HG02623 (cell line): ENCODE data around the gene GRIN1.
A peak's percentile ranks its signal among the peaks of the same experiment; 100 is the strongest.

ENCODE experiments used
- ATAC-seq: cut with Tn5 transposase; IDR thresholded peaks from one replicate; pipeline ENCODE4 v1.9.1; 2021; ENCODE audit warnings: moderate library complexity; ENCODE audit not compliant: unreplicated experiment

GRIN1 gene

DNA sequence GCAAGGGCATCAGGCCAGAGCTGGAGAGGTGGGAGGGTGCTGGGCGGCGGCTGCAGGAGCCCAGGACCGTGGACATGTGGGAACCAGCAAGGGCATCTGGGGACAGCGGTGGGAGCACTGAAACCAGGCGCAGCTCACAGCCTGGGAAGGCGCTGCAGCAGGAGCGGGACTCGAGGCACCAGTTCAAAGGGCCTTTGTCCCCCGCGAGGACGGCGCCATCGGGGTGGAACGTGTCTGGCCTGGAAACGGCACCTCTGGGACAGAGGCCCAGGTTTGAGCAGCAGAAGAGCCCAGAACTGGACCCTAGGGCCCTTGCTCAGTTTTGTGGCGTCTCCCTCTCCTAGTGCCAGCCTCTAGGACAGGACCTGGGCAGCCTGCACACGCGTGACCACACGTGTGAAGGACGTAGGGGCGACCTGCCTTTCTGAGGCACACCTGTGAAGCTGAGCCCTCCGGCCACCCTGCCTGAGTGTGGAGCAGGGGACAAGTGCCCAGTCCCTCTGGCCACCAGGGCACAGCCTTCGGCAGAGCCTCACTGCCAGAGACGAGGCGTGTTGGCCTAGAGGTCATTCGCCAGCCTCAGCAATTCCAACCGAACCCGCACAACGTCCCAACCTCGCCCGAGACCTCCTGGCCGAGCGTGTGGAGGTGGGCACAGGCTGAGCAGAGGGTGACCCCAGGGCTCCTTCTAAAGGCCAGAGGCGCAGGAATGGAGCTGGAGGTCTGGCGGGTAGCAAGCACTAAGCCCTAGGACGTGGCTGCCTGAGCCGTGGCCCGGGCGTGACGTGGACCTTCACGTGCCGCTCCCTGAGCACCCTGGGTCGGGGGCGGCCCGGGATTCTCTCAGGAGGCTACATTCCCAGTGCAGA is 35.1 kb downstream of the GRIN1 start:
- no peak for ATAC-seq

DNA sequence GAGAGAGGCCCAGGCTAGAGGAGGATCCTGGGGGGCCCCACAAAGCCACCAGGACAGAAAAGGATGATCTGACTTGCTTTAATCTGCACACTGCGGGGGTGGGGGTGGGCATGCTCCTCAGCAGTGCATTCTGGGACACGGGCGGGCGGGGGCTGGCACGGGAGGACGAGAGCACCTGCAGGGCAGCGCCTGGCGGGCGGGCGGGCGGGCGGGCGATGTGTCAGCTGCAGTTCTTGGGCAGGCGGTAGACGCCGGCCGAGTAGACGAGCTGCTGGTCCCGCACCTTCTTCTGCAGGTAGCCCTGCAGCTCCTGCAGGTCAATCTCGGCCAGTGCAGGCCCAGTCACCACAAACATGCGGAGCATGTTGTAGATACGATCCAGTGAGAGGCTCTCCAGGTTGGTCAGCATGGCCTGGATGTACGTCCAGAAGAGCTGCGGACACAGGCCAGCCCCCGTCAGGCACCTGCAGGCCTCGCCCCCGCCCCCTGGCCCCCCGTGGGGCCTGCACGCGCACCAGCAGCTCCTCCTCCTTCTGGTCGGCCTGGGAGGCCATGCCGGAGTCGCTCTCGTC is 35.9 kb downstream of the GRIN1 start:
- ATAC-seq: no peak

DNA sequence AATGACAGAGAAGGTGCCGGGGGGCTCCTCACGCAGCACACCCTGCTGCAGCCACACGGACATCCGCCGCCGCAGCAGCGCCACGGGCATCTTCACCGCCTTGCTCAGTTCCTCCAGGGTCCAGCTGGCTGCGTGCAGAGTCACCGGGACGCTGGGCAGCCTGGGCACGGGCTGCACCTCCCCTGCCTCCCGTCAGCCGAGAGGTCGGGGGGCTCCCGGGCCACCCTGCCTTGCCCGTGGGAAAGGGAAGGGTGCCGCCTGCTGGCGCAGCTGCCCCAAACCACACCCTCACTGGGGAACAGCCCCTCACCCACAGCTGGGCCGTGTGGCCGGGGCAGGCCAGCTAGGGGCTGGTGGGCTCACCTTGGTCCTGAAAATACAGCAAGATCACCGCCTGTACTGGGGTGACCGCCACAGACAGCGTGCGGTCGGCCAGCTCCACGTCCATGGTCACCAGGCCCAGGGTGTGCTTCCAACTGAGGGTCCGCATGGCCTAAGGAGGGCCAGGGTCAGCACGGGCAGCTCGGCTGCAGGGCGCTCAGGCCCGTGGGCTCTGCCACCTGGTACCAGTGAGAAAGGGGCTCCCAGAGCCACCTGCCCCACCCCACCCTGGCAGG is 36.5 kb downstream of the GRIN1 start:
- ATAC-seq: no peak

DNA sequence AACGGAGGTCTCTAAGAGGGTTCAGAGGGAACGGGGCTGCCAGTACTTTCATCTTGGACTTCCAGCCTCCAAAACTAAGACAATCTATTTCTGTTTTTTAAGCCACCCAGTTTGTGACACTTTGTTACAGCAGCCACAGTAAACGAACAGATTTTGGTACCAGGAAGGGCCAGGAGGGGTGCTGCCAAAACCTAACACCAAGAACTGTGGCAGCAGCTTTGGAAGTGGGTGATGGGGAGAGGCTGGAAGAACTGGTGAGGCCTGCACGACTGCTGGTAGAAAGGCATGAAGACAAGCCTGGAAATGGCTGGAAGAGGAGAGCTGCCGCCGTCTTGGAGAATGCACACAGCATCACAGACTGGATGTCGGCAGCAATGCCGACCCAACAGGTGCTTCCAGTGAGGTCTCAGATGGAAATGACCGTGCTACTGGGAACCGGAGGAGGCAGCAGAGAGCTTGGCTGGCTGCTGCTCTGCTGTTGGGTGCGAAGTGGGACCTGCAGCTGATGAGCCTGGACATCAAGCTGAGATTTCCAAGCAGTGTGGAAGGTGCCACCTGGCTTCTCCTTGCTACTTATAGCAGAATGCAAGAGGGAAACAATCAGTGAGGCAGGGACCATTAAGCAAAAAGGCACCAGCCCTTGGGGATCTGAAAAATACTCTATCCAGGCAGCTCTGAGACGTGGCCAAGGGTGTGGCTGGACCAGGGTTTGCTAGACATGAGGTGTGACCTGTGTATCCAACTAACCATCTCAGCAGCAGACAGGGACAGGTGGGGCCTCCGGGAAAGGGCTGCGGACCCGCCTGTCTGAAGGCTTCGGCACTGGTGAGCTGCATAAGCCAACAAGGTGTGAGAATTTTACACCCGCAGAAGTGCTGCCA is 37.6 kb downstream of the GRIN1 start:
- no peak for ATAC-seq

DNA sequence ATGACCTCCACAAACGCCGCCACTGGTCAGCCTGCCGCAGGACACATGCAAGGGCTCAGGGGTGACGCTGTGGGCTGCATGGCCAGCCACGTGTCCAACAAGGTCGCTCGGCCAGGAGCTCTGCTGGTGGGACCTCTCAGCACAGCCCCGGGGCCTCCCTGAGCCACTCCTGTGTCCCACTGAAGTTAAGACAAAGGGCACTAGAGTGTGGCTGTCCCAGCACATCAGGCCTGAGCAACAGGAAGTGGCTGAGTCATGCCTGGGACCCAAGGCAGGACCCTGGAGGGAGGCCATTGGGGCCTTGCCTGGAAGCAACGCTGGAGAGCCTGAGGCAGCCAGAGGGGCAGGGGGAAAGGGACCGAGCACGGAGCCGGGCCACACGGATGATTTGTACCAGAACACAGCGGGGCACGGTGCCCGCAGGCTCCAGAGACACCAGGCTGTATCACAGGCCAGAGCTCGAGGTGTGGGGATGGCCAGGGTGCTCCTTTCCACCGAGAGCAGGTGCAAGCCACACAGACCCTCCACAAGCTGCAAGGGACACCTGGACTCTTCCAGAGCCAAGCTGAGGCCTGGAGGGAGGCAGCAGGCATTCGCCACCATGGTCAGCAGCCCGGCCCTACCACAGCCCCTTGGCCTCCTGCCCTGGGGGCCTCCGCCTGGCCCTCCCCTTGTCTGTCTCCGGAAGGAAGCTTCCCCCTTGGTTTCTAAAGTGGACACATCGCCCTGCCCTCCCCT is 39.4 kb downstream of the GRIN1 start:
- ATAC-seq: no peak

DNA sequence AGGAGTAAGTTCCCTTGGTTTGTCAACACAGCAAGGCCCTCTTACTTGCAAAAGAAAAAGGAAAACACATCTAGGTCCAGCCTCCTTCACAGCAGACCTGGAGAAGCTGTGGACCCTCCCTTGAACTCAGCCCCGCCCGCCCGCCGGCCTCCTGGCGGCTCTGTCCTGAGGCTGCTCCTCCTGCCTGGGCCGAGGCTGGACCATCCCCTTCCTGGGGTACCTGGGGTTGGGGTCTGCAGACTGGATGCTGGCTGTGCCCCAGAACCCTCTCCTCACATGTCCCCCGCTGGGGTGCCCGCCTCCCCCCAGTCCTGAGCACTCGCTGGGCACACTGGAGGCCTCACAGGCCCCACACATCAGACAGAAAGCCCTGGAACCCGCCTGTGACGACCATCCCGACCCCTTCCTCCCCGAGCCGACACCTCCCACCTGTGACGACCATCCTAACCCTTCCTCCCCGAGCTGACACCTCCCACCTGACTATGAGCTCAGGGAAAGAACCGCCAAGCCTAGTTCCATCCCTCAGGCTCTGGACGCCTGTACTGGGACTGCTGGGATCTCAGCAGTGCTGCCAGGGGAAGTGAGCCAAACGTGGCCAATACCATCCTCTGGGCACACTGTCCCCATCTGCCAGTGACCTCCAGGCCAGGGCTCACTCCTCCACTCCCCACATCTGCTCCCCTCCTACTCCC is 40.1 kb downstream of the GRIN1 start:
- ATAC-seq: no peak

DNA sequence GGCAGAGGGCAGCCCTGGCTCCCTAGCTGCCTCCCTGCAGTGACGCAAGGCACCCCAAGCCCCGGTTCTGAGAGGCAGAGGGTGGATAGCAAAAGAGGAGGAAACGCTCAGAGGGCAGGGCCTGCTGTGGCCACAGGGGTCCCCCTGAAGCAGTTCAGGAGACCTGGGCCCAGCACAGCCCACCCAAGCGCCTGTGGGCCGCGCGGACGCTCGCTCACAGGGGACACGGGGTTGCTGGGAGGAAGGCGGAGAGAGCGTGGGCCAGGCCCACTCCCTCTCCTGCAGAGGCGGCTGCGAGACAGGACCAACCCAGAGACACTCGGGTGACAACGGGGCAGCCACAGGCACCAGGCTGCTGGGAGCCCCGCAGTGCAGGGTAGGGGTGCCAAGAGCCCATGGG is 40.8 kb downstream of the GRIN1 start:
- no peak for ATAC-seq

DNA sequence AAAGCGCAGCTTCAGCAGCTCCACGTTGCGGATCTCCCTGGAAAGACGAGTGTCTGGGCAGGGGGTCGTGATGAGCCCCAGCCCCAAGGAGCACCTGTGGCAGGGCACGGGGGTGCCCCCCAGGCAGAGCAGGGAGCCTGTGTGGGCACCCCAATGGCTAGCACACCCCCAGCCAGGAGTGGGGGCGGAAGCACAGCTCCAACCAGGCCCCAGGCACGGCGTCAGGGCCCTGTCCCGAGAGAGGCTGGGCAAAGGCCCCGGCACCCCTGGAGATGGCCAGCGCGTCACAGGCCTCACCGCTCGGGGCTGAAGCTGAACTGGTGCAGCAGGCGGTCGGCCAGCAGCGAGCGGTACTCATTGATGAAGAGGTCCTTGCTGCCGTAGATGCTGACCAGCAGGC is 41.5 kb downstream of the GRIN1 start:
- ATAC-seq: no peak

DNA sequence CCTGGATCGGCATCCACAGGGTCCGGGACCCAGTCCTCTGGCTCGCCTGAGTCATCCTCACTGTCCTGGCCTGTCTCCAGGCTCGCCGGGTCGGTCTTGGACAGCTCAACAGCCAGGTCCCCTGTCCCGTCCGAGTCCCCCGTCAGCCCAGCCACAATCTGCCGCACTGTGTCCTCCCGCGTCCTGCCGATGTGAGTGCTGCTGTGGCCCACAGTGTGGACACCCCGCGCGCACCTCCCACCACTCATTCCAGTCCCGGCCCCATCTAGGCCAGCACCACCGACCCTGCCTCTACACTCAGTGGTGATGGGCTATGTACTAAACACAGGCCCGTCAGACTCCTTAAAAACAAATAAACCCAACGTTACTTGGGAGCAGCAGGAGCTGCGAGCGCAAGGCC is 42.7 kb downstream of the GRIN1 start:
- ATAC-seq: no peak

DNA sequence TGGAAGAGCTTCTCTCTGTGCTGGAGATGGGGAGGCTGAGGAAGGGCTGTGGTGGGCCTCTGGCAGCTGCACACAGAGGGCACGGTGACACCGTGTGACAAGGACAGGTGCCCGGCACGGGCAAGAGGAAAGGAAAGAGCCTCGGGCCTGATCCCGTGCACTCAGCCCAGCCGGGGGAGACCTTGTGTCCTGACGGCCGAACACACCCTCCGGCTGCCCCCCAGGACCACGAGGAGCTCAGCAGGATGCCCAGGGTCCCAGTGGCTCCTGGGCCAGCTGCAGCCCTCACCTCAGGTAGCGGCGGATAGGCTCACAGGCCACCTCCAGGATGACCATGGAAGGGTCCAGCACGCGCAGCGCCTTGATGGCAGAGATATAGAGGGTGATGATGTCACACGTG is 43.9 kb downstream of the GRIN1 start:
- no peak for ATAC-seq

DNA sequence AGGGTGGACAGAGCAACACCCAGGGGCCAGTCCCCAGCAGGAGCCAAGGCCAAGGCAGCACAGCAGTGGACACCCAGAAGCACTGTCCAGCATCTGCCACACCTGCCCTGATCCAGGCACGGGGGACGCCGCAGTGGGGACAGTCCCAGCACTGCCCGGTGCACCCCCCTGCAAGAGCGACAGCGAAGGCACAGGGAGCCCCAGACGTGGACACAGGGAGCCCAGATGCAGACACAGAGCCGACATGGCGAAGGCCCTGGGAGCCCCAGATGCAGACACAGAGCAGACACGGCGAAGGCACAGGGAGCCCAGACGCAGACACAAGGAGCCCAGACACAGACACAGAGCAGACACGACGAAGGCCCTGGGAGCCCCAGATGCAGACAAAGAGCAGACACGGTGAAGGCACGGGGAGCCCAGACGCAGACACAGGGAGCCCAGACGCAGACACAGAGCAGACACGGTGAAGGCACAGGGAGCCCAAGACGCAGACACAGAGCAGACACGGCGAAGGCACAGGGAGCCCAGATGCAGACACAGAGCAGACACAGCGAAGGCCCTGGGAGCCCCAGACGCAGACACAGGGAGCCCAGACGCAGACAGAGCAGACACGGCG is 45.1 kb downstream of the GRIN1 start:
- ATAC-seq: no peak

DNA sequence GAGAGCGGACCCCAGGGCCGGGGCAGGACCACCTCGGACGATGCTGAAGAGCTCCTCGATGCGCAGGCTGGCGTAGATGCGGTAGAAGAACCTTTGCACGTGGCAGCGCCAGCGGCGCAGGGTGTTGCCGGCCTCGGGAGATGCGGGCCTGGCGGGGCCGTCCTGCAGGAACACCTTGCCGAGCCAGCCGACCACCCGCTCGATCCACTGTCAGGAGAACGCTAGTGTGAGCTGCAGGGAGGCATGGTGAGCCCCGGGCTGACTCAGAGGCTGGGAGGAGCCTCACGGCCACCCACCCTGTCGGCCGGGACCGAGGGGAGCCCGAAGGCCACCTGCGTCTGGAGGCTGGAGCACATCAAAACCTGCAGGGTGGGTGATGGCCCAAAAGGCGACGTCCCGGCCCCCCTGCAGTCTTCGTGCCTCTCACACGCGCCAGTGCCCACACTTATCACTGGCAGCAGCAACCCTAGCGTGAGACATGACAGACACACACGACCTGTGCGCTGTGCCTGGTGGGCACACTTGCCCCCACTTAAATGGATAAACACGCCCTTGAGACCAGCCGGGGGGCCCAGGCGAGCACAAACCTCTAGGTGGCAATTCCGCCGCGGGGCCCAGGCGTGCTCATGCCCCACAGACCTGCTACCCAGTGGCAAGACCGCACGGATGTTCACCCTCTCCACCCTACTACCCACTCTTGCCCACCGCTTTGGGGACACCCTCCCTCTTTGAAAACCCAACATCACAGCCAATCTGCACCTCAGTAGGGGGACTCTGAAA is 46.1 kb downstream of the GRIN1 start:
- ATAC-seq: no peak

DNA sequence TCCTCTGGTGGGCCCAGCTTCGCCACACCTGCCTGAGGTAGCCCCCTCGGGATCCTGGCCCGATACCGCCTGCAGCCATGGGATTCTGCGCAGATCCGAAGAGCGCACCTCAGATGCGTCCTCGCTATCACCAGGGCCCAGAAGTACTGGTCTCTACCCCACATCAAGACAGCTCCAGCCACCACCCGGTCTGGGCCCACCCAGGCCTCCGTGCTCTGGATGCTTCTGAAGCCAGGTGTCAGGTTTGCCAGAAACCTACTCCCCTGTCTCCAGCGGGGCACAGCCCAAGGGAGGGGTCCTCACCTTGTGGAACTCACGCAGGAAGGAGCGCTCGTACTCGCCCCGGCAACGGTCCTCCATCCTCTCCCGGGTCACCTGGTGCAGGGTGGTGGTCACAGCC is 47.0 kb downstream of the GRIN1 start:
- ATAC-seq: no peak

DNA sequence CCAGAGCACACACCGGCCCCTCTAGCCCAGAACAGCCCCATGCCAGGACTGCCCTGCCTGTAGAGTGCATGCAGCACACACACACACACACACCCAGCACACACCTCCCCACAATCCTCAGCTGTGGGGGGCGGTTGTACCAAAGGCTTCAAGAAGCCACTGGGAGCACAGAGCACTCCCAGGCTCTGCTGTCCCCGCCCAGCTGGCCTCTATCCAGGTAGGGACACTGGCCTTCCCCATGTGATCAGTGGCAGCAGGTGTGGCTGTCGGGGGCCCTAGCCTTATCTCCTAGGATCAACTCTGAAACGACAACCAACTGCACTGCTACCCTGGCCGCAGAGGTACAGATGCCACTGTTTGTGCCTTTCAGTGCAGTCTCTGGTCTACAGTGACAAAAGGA is 47.4 kb downstream of the GRIN1 start:
- ATAC-seq: no peak

DNA sequence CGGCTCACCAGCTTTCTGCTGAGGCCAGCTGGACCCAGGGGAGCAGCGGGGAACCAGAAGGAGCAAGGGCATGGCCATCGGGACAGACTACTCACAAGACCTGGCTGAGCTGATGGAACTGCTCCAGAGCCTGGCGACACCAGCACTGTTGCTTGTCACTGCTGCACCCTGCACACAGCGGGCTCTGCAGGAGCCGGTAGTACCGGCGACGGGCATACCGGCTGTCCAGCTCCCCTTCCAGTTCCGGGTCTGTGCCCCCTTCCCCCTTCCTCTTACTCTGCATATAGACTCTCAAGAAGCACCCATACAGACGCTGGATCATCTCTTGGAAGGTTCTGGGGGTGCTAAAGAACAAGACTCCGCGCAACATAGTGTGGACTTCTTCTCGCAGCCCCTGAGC is 48.4 kb downstream of the GRIN1 start:
- ATAC-seq: no peak

DNA sequence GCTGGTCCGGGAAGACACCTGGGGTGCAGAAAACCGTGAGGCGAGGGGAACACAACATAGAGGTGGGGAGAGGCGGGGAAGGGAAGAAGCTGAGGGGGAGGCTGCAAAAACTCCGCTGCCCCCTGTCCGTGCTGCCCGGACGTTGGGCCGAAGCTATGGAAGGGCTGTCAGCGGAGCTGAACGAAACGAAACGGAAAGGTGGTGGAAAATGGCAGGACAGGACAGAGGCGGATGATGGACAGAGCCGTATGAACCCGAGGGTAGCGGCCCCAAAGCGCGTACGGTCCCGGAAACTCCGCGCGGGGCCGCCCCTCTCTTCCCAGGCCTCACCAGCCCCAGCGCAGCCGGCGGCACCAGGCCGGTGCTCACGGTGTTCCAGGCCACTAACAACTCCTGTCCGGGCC is 49.1 kb downstream of the GRIN1 start:
- ATAC-seq: no peak

DNA sequence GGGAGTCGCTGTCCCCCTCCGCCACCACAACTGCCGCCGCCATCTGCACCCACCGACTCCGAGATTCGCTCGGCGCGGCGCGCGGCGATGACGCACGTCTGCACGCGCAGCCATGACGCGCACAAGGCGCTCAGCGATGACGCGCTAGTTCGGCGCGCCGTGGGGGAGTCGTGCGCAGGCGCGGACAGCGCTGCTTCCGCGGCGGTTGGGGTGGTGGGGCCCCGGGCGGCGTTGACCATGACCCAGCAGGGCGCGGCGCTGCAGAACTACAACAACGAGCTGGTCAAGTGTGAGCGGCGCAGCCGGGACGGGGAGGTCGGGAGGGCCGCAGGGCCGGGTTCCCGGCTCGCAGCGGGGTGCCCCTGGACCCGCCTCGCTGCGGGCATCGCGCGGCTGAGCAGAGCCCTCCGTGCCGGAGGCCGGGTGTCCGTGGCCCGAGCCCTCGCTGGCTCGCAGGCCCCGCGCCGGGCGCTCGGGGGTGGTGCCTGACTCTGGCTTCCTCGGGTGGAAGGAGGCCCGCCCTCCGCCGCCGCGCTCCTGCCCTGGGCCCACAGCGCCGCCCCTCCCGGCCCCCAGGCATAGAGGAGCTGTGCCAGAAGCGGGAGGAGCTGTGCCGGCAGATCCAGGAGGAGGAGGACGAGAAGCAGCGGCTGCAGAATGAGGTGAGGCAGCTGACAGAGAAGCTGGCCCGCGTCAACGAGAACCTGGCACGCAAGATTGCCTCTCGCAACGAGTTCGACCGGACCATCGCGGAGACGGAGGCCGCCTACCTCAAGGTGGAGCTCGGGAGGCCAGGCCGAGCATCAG is 49.7 kb downstream of the GRIN1 start, which contains the start of the genes ANAPC2 and SSNA1:
Gene ANAPC2 (minus strand): TSS at position 71 of the 807 bp plus-strand sequence. CDS start 28 bp downstream, at position 43.
Gene SSNA1 (plus strand): TSS at position 187 of the 807 bp plus-strand sequence. CDS start 51 bp downstream, at position 238.
- peak; percentile 75 for ATAC-seq
